M059J (cell line): Measurements from ENCODE around the gene PCDHA3. TPM values are rescaled to one million over a fixed set of nuclear protein-coding genes. Genes with fewer than 3 reads are reported as not detected.
"Not testable (repeated sequence)": the region's sequence is repeated elsewhere in the genome, so short reads cannot be mapped to it uniquely, and the experiment has no call there.

Experiments
- DNase-seq: peaks from one replicate; pipeline ENCODE4 v3.0.0-alpha.2; 2012; ENCODE audit warnings: low read depth
- total RNA-seq: library from RNA; depleted of rRNA; stranded (reverse); fragments of >200 nt; shearing (Covaris generic); gene quantifications from 2 replicates; pipeline ENCODE4 v1.2.3, GENCODE V29; 2014; rRNA removed

PCDHA3 gene
- total RNA-seq = not detected in 2 replicates

- no peak for DNase-seq
Measured at GRCh38 chr5:140800816-140801493, at the start of gene PCDHA3. Gene PCDHA3, plus strand, starts transcription at chr5:140801057.

DNA sequence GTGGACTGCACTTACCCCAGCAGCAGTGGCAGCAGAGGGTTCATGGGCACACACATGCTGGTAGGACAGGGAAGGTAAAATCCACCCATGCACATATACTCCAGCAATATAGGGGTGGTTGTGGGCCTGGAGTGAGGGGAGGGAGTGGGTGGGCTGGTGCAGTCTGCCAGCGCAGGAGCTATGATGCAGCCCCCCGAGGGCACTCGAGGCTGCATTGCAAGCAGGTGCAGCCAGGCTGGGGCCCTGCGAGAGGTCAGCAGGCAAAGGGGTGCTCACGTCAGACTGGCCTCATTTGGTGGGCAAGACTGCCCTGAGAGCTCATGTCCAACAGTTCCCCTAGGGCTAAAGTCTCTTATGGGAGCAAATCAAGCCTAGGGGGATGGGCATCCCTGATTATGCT is 47.3 kb upstream of the PCDHA3 start:
- no peak for DNase-seq

DNA sequence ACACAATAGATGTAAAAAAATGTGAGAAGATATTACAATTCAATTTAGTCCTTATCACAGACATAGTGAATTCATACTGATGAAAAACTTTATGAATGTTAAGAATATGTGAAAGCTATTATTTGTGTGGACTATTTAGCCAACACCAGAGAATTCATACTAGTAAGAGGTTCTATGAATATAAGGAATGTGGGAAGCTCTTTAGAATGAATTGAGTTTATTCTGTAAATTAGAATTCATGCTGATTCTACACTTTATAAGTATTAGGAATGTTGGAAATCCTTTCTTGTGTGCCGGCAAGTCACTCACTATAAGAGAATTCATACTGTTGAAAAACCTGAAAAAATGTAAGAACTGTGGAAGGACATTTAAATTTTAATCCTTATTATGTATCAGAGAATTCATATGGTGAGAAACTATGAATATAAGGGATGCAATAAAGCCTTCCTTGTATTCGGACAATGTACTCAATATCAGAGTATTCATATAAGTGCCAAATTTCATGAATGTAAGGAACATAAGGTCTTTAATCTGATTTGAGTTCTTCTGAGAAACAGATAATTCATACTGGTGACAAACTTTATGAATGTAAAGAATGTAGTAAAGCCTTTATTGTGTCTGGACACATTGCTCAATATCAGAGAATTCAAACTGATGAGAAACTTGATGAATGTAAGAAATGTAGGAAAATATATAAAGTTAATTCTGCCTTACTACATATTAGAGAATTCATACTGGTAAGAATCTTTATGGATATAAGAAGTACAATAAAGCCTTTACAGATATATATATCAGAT is 36.5 kb upstream of the PCDHA3 start:
- DNase-seq = no peak

DNA sequence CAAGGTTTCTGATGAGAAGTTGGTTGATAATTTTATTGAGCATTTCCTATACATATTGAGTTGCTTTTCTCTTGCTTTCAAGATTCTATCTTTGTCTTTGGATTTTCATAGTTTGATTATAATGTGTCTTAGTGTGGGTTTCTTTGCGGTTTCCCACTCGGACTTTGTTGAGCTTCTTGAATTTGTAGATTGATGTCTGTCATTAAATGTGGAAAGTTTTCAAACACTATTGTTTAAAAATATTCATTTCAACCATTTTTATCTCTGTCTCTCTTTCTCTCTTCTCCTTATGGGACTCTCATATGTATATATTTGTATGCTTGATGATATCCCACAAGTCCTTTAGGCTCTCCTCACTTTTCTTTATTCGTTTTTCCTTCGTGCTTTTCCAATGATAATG is 33.4 kb upstream of the PCDHA3 start:
- no peak for DNase-seq

DNA sequence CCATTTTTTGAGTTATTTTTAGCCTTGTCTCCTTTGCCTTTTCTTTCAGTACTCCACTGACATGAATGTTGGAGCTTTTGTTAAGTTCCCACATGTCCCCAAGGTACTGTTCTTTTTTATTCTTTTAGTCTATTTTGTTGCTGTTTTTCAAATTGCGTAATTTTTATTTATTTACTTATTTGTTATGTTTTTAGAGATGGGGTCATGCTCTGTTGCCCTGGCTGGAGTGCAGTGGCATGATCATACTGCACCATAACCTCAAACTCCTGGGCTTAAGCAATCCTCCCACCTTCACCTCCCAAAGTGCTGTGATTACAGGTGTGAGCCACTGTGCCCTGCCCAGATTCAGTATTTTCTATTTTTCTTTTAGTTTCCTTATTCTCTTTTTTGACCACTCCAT is 20.3 kb upstream of the PCDHA3 start:
- no peak for DNase-seq

GRCh38 chr5:140785905-140786686 is 14.8 kb upstream of the PCDHA3 start, which contains the start of gene PCDHA1:
Gene PCDHA1, plus strand, starts transcription at chr5:140786140.
- peak; percentile 25 for DNase-seq

DNA sequence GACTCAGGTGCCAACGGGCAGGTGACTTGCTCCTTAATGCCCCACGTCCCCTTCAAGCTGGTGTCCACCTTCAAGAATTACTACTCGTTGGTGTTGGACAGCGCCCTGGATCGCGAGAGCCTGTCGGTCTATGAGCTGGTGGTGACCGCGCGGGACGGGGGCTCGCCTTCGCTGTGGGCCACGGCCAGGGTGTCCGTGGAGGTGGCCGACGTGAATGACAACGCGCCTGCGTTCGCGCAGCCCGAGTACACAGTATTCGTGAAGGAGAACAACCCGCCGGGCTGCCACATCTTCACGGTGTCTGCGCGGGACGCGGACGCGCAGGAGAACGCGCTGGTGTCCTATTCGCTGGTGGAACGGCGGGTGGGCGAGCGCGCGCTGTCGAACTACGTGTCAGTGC is 13.4 kb upstream of the PCDHA3 start:
- DNase-seq = not testable (repeated sequence)

GRCh38 chr5:140787849-140788504 is 12.9 kb upstream of the PCDHA3 start:
- DNase-seq = not testable (repeated sequence)

- DNase-seq = no peak
Measured at GRCh38 chr5:140791089-140791488, 9.8 kb upstream of the PCDHA3 start.

DNA sequence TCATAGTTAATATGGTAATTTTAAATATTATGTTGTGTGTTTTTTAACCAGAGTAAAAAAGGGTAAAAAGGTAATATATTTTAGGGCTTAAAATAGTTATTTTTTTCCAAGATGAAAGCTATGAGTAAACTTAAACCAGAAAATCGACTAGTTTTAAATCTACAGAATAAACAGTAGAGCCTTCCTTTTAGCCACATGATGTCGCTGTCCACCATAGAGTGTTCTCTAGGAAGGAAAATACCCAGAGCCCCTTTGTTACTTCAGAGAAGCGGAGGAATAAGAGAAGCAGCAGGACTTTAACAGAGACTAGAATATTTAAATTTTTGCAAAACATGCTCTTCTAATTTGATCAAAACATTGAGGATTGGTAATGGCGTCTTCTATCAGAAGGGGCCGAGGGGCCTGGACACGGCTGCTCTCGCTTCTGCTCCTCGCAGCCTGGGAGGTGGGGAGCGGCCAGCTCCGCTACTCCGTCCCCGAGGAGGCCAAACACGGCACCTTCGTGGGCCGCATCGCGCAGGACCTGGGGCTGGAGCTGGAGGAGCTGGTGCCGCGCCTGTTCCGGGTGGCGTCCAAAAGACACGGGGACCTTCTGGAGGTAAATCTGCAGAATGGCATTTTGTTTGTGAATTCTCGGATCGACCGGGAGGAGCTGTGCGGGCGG is 6.1 kb upstream of the PCDHA3 start, which contains the start of gene PCDHA2:
Gene PCDHA2 (plus strand): TSS at position 258 of the 664 bp plus-strand sequence.
- DNase-seq = peak; percentile 20

- DNase-seq = peak; percentile 8
Measured at GRCh38 chr5:140795259-140795641, 5.6 kb upstream of the PCDHA3 start.

DNA sequence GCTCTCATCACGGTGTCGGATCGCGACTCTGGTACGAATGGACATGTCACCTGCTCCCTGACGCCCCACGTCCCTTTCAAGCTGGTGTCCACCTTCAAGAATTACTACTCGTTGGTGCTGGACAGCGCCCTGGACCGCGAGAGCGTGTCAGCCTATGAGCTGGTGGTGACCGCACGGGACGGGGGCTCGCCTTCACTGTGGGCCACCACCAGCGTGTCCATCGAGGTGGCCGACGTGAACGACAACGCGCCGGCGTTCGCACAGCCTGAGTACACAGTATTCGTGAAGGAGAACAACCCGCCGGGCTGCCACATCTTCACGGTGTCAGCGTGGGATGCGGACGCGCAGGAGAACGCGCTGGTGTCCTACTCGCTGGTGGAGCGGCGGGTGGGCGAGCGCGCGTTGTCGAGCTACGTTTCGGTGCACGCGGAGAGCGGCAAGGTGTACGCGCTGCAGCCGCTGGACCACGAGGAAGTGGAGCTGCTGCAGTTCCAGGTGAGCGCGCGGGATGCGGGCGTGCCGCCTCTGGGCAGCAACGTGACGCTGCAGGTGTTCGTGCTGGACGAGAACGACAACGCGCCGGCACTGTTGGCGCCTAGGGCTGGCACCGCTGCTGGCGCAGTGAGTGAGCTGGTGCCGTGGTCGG is 4.7 kb upstream of the PCDHA3 start:
- DNase-seq = not testable (repeated sequence)

DNA sequence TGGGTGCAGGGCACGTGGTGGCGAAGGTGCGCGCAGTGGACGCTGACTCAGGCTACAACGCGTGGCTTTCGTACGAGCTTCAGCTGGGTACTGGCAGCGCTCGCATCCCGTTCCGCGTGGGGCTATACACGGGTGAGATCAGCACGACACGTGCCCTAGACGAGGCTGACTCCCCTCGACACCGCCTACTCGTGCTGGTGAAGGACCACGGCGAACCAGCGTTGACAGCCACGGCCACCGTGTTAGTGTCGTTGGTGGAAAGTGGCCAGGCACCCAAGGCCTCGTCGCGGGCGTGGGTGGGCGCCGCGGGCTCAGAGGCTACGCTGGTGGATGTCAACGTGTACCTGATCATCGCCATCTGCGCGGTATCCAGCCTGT is 4.2 kb upstream of the PCDHA3 start:
- DNase-seq = no peak

- DNase-seq = no peak
Measured at GRCh38 chr5:140801494-140801841, 611 bp downstream of the PCDHA3 start.

DNA sequence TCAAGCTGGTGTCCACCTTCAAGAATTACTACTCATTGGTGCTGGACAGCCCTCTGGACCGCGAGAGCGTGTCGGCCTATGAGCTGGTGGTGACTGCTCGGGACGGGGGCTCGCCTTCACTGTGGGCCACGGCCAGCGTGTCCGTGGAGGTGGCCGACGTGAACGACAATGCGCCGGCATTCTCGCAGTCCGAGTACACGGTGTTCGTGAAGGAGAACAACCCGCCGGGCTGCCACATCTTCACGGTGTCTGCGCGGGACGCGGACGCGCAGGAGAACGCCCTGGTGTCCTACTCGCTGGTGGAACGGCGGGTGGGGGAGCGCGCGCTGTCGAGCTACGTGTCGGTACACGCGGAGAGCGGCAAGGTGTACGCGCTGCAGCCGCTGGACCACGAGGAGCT is 1.5 kb downstream of the PCDHA3 start:
- DNase-seq = not testable (repeated sequence)

DNA sequence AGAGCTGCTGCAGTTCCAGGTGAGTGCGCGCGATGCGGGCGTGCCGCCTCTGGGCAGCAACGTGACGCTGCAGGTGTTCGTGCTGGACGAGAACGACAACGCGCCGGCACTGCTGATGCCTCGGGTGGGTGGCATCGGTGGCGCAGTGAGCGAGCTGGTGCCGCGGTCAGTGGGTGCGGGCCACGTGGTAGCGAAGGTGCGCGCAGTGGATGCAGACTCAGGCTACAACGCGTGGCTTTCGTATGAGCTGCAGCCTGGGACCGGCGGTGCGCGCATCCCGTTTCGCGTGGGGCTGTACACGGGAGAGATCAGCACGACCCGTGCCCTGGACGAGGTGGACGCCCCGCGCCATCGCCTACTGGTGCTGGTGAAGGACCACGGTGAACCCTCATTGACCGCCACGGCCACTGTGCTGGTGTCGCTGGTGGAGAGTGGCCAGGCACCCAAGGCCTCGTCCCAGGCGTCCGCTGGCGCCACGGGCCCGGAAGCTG is 2.0 kb downstream of the PCDHA3 start:
- DNase-seq = no peak

DNA sequence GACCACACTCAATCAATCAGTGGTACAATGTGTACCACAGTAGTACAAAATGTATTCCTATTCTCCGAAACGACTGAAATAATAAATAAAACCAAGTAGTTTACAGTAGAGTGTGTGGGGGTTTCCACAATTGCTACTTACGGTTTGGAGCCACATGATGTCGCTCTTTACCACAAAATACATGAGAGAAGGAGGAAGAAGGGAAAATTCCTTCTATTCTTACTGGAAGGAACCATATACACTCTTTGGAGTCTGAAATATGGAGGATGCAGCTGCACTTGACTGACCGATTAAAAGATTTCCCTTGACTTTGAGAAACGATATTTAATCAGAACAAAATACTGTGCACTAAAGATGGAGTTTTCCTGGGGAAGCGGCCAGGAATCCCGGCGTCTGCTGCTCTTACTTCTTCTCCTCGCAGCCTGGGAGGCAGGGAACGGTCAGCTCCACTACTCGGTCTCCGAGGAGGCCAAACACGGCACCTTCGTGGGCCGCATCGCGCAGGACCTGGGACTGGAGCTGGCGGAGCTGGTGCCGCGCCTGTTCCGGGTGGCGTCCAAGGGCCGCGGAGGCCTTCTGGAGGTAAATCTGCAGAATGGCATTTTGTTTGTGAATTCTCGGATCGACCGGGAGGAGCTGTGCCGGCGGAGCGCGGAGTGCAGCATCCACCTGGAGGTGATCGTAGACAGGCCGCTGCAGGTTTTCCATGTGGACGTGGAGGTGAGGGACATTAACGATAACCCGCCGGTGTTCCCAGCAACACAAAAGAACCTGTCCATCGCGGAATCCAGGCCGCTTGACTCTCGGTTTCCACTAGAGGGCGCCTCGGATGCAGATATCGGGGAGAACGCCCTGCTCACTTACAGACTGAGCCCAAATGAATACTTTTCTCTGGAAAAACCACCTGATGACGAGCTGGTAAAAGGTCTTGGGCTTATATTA is 6.2 kb downstream of the PCDHA3 start, which contains the start of gene PCDHA4:
Gene PCDHA4 (plus strand): TSS at position 235 of the 942 bp plus-strand sequence.
- no peak for DNase-seq

DNA sequence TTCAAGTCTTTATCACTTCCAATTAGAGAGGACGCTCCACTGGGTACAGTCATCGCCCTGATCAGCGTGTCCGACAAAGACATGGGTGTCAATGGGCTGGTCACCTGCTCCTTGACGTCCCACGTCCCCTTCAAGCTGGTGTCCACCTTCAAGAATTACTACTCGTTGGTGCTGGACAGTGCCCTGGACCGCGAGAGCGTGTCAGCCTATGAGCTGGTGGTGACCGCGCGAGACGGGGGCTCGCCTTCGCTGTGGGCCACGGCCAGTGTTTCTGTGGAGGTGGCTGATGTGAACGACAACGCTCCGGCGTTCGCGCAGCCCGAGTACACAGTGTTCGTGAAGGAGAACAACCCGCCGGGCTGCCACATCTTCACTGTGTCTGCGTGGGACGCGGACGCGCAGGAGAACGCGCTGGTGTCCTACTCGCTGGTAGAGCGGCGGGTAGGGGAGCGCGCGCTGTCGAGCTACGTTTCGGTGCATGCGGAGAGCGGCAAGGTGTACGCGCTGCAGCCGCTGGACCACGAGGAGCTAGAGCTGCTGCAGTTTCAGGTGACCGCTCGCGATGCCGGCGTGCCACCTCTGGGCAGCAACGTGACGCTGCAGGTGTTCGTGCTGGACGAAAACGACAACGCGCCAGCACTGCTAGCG is 7.5 kb downstream of the PCDHA3 start:
- not testable (repeated sequence) for DNase-seq

DNA sequence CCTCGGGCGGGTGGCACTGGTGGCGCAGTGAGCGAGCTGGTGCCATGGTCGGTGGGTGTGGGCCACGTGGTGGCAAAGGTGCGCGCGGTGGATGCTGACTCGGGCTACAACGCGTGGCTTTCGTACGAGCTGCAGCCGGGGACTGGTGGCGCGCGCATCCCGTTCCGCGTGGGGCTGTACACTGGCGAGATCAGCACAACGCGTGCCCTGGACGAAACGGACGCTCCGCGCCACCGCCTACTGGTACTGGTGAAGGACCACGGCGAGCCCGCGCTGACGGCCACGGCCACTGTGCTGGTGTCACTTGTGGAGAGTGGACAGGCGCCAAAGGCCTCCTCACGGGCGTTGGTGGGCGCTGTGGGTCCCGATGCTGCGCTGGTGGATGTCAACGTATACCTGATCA is 8.0 kb downstream of the PCDHA3 start:
- no peak for DNase-seq
